PFSK-1 (cell line): ENCODE data around the gene FGF14.

Experiments
- FOXP2 ChIP-seq: optimal IDR thresholded peaks from 2 replicates; pipeline ENCODE3; 2011; ENCODE audit warnings: borderline replicate concordance, control low read depth, inconsistent platforms; ENCODE audit not compliant: insufficient read depth; ENCODE audit errors: extremely low read length, extremely low read depth
- POLR2AphosphoS5 ChIP-seq: IDR thresholded peaks from 2 replicates; pipeline ENCODE4 v1.6.1; 2012; ENCODE audit warnings: low read depth, mild to moderate bottlenecking, control low read depth, low read length, moderate library complexity
- REST ChIP-seq, 2 experiments: IDR thresholded peaks; 2 replicates each; pipeline versions ENCODE4 v1.6.1 to v1.8.0; 2011 to 2012; ENCODE audit warnings: low read depth in 2 of 2, low read length in 2 of 2, control low read depth in 1 of 2, inconsistent platforms in 1 of 2, mild to moderate bottlenecking in 1 of 2, moderate library complexity in 1 of 2; ENCODE audit not compliant: insufficient read depth in 1 of 2
- SIN3A ChIP-seq: IDR thresholded peaks from 2 replicates; pipeline ENCODE4 v1.6.1; 2012; ENCODE audit warnings: mild to moderate bottlenecking, low read length, moderate library complexity, borderline replicate concordance; ENCODE audit not compliant: insufficient read depth
- TAF1 ChIP-seq: IDR thresholded peaks from 2 replicates; pipeline ENCODE4 v1.6.1; 2012; ENCODE audit warnings: low read length, control low read depth, borderline replicate concordance; ENCODE audit not compliant: insufficient read depth

FGF14 gene

GRCh38 chr13:102141625-102142472 is 260.0 kb downstream of the FGF14 start:
- TF ChIP-seq TAF1 (no peak), REST (IDR thresholded peaks at IDR 0.05; ENCODE audit: insufficient read depth in 1 of 2, low read depth in 2 of 2, low read length in 2 of 2) (no peak), SIN3A (no peak), POLR2AphosphoS5 (no peak), FOXP2 (no peak)

GRCh38 chr13:102139626-102140025 is 262.2 kb downstream of the FGF14 start:
- TF ChIP-seq TAF1 (no peak), REST (IDR thresholded peaks at IDR 0.05; ENCODE audit: insufficient read depth in 1 of 2, low read depth in 2 of 2, low read length in 2 of 2) (no peak), FOXP2 (no peak), SIN3A (no peak), POLR2AphosphoS5 (no peak)

- TF ChIP-seq FOXP2: no peak
- TF ChIP-seq POLR2AphosphoS5: no peak
- no peak for TF ChIP-seq REST (IDR thresholded peaks at IDR 0.05; ENCODE audit: insufficient read depth in 1 of 2, low read depth in 2 of 2, low read length in 2 of 2)
- no peak for TF ChIP-seq SIN3A
- TF ChIP-seq TAF1: no peak
Measured at GRCh38 chr13:102138635-102139190, 263.1 kb downstream of the FGF14 start.

- TF ChIP-seq TAF1 (no peak), REST (IDR thresholded peaks at IDR 0.05; ENCODE audit: insufficient read depth in 1 of 2, low read depth in 2 of 2, low read length in 2 of 2) (no peak), POLR2AphosphoS5 (no peak), FOXP2 (no peak)
Measured at GRCh38 chr13:102136735-102137296, 265.0 kb downstream of the FGF14 start.
